Left hindlimb (tissue), 1 donor: ENCODE results near the gene C3orf62.
"Not testable (repeated sequence)": the region's sequence is repeated elsewhere in the genome, so short reads cannot be mapped to it uniquely, and the experiment has no call there.

Experiments
- DNase-seq: peaks from one replicate; pipeline ENCODE4 v3.0.0-alpha.2; 2018

Gene C3orf62

DNA sequence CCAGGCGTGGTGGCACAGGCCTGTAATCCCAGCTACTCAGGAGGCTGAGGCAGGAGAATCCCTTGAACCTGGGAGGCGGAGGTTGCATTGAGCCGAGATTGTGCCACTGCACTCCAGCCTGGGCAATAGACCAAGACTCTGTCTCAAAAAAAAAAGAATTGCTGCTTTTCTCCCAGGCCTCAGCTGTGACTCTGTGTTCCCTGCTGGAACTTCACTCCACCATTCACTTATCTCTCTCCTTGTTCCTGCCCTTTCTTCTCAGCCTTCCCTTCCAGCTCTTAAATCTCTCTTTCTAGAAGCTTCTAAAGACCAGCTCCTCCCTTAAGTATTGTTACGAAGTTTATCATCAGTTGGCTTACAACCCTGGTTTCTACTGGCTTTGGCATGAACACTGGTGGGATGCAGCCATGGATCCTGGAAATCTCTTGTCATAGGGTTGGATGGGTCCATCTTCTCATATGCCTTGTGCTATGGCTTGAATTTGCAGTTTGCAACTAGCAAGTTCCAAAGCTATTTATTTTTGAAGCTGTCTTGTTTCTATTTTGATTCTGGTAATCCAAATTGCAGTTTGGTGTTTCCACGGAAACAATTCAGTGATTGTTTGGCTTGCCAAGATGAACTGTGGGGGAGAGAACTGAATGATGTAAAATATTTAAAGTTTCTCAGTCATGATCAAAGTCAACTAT lies 10.5 kb downstream of the C3orf62 start:
- DNase-seq: no peak

DNA sequence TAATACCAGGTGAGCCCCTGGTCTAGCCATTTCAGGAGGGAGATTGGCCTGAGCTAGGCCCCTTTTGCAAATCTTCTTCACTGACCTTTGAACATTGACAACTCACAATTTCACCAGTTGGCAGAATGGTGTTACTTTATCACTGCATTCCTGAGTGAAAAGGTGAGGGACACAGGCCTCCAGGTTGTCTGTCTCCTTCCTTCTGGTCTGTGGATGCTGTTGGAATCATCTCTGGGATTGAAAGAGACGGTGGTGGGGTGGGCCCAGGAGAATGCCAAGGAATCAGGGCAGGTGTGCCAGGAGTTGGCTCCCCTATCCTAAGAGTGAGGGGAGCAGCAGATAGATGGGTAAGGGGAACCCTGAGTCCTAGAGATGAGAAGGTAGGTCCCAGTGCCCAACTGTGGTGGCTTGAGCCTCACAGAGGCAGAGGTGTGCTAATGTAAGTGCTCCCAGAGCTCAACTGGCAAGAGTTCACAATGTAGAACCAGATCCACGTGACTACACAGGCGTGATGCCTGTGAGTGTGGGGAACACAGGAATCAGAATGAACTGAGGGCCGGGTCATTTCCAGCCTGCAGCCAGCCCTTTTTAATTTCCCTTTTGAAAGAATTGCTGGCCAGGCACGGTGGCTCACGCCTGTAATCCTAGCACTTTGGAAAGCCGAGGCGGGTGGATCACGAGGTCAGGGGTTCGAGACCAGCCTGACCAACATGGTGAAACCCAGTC lies 11.2 kb downstream of the C3orf62 start:
- DNase-seq: no peak

DNA sequence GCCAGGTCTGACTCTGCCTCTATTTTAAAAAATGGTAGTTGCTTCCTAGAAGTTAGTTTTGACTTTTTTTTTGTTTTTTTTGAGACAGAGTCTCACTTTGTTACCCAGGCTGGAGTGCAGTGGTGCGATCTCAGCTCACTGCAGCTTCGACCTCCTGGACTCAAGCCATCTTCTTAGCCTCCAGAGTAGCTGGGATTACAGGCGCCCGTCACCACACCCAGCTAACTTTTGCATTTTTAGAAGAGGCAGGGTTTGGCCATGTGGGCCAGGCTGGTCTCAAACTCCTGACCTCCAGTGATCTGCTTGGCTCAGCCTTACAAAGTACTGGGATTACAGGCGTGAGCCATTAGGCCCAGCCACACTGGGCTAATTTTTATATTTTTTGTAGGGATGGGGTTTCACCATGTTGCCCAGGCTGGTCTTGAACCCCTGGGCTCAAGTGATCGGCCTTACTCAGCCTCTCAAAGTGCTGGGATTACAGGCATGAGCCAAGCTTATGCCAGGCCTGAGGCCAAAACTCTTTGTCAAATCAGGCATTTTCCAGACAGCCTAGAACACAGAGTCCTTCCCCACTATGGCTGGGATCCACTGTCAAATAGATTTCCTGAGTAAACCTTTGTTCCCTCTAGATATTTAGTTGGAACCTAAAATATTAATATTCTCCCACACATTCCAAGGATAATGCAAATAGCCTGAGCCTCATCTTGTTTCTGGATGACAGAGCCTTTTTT lies 13.7 kb downstream of the C3orf62 start:
- no peak for DNase-seq

DNA sequence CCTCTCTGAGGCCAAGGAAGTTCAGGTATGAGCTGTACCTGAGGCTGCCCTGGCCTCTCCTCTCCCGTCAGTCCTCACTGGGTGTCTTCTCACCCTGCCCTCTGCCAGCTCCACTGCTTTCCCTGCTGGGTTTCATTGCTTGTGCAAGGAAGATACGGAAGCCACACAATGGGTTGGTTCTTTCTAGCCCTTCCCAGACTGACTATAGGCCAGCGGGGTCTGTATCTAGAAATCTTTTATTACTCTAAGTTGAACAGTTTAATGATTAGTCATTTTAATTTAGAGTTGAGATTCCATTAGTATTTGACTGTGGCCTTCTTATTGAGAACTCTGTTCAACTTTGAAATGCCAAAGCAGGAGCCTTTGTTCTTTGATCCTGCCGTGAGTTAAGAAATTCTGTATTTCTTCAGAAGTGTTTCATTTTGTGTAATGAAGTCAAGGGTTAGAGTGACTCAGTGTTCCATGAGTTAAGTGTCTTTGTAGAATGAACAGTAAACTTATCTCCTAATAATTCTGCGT lies 16.2 kb downstream of the C3orf62 start:
- DNase-seq: no peak

DNA sequence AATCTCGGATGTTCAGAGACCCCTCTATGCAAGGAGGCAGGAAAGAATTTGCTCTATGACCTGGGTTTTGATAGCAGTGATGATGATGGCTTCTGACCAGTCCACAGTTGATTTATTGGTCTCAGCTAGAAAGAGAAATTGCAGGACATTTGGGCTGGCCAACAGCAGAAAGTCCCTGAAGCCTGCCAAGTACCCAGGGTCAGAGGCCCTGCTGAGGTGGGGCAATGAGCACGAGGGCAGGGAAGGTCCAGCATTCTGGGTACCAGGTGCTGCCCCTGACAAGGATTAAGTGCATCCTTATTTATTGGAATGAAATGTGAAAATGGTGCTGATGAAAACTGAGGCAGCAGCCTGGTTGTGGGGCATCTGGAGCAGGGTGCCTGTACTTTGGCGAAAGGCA lies 19.8 kb downstream of the C3orf62 start:
- no peak for DNase-seq

DNA sequence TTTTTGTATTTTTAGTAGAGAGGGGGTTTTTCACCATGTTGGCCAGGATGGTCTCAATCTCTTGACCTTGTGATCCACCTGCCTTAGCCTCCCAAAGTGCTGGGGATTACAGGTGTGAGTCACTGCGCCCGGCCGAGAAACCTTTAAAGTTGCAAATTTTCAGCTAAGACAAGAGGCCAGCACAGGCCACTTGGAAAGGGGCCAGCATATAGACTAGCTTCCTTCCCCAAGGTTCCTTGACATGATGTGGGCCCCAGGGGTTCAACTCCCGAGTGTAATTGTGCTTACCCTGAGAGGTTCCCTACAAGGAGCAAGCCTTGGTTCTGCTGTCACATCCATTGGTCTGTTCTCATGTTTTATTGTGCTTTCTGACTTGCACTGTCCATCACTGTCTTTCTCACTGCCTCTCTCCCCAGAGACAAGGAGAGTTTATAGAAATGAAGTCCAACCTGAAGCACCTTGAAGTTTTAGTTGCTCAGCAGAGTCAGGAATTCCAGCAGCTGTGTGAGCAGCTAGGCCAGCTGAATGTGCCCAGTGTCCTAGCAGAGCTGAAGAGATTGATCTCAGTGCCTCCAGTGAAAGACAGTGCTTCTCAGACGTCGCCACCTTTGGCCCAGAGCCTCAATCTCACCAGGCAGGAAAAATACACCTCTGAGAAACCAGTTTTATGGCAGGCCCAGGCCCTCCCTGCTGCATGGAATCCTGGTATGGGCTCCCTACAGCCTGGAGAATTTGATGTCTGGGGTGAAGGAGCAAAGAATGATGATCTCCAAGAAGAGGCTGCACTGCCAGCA lies 21.1 kb downstream of the C3orf62 start:
- no peak for DNase-seq

DNA sequence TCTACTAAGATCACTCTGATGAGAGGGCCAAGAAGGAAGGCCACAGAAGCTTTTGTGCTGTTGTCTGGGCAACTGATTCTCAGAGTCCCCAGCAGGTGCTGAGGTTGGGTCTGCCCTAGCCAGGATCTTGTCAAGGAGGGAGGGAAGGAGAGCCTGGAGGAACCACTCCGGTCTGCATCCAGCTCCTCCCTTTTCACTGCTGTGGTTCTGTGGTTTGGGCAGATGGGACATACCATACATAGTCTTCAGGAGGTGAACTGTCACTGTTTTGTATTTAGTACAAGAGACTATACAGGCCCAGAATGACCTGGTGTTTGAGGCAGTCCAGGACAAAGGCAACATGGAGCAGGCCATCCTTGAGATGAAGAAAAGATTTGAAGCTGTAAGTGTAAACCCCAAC lies 21.9 kb downstream of the C3orf62 start:
- DNase-seq: no peak

DNA sequence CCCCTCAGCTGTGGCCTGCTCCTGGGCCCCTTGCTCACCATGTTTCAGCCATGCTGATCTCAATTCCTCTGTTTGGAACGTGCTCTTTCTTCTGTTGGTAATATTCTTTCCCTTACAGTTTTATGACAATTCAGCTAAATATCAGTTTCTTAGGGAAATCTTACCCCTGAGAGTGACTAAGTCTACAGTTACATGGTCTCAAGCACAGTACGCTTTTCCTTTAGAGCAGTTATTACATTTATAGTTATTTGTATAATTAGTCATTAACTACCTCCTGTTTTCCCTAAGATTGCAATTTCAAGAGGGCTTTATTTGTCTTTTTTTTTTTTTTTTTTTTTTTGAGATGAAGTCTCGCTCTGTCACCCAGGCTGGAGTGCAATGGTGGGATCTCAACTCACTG lies 23.5 kb downstream of the C3orf62 start:
- no peak for DNase-seq

DNA sequence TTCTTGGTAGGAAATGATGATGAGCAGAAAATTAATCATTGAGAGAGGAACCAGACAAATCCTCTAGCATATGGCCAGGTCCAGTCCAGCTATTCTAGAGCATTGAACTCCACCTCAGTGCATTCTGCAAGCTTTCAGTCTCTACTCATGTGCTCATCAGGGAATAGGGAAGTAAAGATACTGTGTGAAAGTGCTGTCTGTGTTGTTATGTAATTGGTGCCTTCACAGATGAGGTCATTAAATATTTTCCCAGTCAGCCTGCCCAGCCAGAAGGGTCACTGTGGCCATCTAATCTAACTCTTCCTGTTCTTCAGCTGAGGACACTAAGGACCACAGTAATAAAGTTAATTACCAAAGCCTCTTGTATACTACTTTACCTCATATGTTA lies 28.2 kb downstream of the C3orf62 start:
- no peak for DNase-seq

DNA sequence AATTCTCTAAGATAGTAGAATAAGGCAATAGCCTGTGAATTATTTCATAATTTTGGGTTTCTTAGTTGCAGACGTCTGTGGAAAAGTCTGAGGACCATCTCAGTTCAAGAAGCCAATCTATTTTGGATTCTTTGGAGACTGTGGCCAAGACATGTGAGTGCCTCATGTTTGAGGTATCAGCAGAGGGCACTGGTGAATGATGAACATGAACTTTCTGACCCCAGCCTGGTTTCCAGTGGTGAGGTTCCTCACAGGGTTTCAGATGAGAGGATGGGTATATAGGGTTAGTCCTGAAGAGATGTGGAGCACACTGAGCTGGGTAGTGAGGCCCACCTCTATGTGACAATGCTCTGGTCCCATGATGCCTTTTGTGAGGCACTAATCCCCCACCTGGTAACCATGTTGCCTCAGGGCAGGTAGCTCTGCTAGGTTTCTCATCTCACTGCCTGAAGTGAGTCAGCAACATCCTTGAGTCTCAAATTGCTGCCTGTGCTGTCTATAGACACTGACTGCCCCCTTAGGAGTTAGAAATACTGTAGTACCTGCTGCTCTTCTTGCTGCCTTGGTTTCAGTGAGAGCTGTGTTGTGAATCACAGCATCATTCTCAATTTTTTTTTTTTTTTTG lies 32.3 kb downstream of the C3orf62 start:
- DNase-seq: no peak

DNA sequence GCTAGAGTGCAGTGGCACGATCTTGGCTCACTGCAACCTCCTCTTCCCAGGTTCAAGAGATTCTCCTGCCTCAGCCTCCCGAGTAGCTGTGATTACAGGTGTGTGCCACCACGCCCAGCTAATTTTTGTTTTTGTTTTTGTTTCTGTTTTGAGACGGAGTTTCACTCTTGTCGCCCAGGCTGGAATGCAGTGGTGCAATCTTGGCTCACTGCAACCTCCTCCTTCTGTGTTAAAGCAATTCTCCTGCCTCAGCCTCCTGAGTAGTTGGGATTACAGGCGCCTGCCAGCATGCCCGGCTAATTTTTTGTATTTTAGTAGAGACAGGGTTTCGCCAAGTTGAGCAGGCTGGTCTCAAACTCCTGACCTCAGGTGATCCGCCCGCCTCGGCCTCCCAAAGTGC lies 36.9 kb downstream of the C3orf62 start:
- not testable (repeated sequence) for DNase-seq

DNA sequence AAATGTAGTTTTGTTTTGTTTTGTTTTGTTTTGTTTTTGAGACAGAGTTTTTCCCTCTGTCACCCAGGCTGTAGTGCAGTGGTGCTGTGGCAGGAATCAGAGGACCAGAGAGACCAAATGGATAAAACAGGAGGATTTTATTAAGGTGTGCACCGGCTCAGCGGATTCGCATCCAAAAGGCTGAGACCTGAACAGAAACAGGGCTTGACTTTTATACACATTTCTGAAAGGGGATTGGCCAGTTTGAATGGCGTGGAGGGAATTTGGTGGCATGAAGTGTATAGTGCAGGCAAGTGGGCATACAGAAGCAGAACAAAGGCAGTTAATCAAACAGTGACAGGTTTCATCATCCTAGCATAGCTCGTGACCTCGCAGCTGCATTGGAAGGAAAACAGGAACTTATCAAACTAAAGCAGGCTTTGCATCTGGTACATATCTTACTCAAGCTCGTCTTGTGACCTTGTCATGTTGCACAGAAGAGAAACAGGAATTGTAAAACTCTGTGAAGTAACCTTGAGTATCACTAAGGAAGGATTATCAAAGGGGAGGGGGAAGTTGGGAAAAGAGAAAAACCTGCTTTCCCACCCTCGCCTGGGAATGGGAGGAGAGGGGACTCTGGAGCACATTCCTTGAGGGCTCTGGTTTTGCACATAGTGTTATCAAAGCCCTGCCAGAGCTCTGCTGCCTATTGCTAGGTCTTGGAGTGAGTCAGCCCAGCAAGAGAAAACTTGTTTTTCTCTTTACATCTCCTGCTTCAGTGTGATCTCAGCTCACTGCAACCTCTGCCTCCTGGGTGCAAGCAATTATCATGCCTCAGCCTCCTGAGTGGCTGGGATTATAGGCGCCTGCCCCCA lies 38.5 kb downstream of the C3orf62 start:
- DNase-seq: no peak

DNA sequence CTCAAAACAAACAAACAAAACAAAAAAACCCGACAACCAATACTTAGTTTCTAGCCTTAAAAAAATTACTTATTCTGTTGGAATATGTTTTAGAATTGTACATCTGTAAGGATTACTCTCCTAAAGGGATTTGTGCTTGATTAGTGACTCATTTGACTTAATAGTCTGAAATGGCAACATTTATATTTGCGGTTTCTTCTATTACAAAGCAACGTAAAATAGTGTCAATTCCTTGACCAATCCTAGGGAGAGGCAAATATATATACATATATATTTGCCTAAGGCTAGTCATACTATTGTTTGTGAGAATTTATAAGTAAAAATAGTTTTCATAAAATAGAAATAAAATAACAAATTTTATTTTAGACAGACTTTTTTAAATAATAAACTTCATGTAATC lies 39.7 kb downstream of the C3orf62 start:
- DNase-seq: no peak

DNA sequence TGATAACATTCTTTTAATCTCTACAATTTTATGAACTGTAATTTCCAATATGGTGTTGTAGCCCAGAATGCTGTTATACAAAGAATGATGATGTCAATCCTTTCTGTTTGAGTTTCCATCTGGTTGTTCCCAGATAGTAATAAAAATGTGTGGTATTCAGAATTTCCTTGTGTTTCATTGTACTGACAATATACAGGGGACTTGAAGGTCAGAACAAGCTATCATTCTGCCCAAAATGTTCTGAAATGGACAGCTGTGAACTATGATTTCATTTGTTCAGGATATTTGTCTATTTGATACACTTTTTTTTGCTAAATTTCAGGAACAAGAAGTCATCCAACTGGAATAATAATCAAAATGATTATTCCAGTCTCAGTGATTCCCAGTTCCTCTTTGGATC lies 40.8 kb downstream of the C3orf62 start:
- DNase-seq: no peak

DNA sequence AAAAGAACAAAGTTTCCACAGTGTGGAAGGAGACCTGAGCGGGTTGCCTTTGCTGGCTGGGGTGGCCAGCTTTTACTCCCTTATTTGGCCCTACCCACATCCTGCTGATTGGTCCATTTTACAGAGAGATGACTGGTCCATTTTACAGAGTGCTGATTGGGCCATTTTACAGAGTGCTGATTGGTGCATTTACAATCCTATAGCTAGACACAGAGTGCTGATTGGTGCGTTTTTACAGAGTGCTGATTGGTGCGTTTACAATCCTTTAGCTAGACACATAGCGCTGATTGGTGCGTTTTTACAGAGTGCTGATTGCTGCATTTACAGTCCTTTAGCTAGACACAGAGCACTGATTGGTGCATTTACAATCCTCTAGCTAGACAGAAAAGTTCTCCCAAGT lies 48.2 kb downstream of the C3orf62 start:
- not testable (repeated sequence) for DNase-seq

DNA sequence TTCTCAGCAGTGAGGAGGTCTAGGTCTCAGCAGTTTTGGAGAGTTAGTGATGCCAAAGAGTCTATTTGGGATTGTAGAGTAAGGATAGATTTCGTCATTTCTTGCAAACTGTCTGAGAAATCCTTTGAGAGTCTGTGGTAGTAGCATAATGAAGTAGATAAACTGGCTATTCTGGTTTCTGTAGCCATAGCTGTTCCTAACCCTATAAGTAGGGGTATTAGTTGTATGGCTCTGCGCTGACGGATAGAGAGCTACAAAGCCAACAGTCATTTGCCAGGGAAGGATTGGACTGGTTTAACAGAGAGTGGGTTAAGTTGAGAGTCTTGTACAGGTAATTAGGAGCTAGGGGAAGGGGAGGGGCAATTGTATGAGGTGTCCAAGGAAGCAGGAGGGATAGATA lies 55.0 kb downstream of the C3orf62 start:
- no peak for DNase-seq

DNA sequence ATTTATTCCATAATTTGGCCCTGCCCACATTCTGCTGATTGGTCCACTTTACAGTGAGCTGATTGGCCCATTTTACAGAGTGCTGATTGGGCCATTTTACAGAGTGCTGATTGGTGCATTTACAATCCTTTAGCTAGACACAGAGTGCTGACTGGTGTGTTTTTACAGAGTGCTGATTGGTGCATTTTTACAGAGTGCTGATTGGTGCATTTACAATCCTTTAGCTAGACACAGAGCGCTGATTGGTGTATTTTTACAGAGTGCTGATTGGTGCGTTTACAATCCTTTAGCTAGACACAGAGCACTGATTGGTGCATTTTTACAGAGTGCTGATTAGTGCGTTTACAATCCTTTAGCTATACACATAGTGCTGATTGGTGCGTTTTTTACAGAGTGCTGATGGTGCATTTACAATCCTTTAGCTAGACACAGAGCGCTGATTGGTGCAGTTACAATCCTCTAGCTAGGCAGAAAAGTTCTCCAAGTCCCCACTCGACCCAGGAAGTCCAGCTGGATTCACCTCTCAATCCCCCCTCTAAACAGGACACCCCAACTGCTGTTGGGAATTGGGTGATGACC lies 56.0 kb downstream of the C3orf62 start:
- not testable (repeated sequence) for DNase-seq

DNA sequence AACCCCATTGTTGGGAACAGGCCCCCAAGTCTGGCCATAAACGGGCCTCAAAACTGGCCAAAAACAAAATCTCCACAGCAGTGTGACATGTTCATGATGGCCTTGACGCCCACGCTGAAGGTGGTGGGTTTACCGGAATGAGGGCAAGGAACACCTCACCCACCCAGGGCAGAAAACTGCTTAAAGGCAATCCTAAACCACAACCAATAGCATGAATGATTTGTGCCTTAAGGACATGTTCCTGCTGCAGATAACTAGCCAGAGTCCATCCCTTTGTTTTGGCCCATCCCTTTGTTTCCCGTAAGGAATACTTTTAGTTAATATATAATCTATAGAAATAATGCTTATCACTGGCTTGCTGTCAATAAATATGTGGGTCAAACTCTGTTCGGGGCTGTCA lies 57.9 kb downstream of the C3orf62 start:
- DNase-seq: no peak
